Fibroblast of lung (primary cell): ENCODE data around the gene CCDC148. TPM values are rescaled to one million over a fixed set of nuclear protein-coding genes. Genes with fewer than 3 reads are reported as not detected.

ENCODE experiments used
- DNase-seq, 2 donors: peaks; one replicate each; pipeline versions ENCODE4 v3.0.0 to v3.0.0-alpha.2; 2010; ENCODE audit warnings: low read depth in 2 of 2
- H2AFZ ChIP-seq: 2 replicates; pipeline ENCODE4 v1.5.1; 2012; ENCODE audit warnings: low read length, control low read depth, inconsistent platforms
- H3K27ac ChIP-seq: 2 replicates; pipeline ENCODE4 v1.5.1; 2011; ENCODE audit warnings: low read length, control low read depth; ENCODE audit not compliant: insufficient read depth
- H3K27me3 ChIP-seq: 2 replicates; pipeline ENCODE4 v1.5.1; 2011; ENCODE audit warnings: mild to moderate bottlenecking, low read length; ENCODE audit not compliant: control insufficient read depth, insufficient read depth
- H3K36me3 ChIP-seq: 2 replicates; pipeline ENCODE4 v1.5.1; 2011; ENCODE audit warnings: low read length; ENCODE audit not compliant: control insufficient read depth, insufficient read depth
- H3K4me1 ChIP-seq: 2 replicates; pipeline ENCODE4 v1.5.1; 2011; ENCODE audit warnings: low read length; ENCODE audit not compliant: control insufficient read depth, insufficient read depth; ENCODE audit errors: extremely low read depth
- H3K4me2 ChIP-seq: 2 replicates; pipeline ENCODE4 v1.5.1; 2011; ENCODE audit warnings: low read length, control low read depth; ENCODE audit not compliant: insufficient read depth; ENCODE audit errors: extremely low read depth
- H3K4me3 ChIP-seq, 4 experiments: fragments of 200-600 bp in 1 of 4; sonication (generic) in 1 of 4; replicated peaks in 1 of 4; 2 replicates each; pipeline ENCODE4 v1.5.1; 2011 to 2016; ENCODE audit warnings: low read length in 4 of 4, low read depth in 3 of 4, mild to moderate bottlenecking in 3 of 4, control low read depth in 2 of 4, inconsistent platforms in 1 of 4, mixed read lengths in 1 of 4; ENCODE audit not compliant: insufficient read depth in 1 of 4; ENCODE audit errors: control extremely low read depth in 1 of 4
- H3K79me2 ChIP-seq: 2 replicates; pipeline ENCODE4 v1.5.1; 2012; ENCODE audit warnings: mild to moderate bottlenecking, low read length, inconsistent platforms; ENCODE audit not compliant: control insufficient read depth, insufficient read depth
- H3K9ac ChIP-seq: 2 replicates; pipeline ENCODE4 v1.5.1; 2011; ENCODE audit warnings: mild to moderate bottlenecking, low read length, control low read depth; ENCODE audit not compliant: insufficient read depth
- H3K9me3 ChIP-seq: 2 replicates; pipeline ENCODE4 v1.5.1; 2012; ENCODE audit warnings: low read depth, low read length; ENCODE audit not compliant: control insufficient read depth, insufficient read depth
- H4K20me1 ChIP-seq: 2 replicates; pipeline ENCODE4 v1.5.1; 2011; ENCODE audit warnings: low read length; ENCODE audit not compliant: control insufficient read depth, insufficient read depth; ENCODE audit errors: extremely low read depth
- CTCF ChIP-seq, 2 donors: IDR thresholded peaks in 1 of 2; conservative IDR thresholded peaks in 1 of 2; 1 replicate in 1 of 2; 2 replicates in 1 of 2; pipeline ENCODE4 v1.5.1; 2011 to 2012; ENCODE audit warnings: low read length in 2 of 2, control low read depth in 1 of 2, inconsistent platforms in 1 of 2, low read depth in 1 of 2, mild to moderate bottlenecking in 1 of 2
- EZH2 ChIP-seq: IDR thresholded peaks from 2 replicates; pipeline ENCODE4 v1.5.1; 2012; ENCODE audit warnings: low read length, control low read depth, mild to moderate bottlenecking; ENCODE audit errors: missing control alignments
- polyA plus RNA-seq, 2 donors: library from polyadenylated mRNA; depleted of rRNA in 1 of 2; stranded (reverse) in 1 of 2; unstranded in 1 of 2; fragments of >200 nt; gene quantifications; 2 replicates each; pipeline ENCODE4 v1.2.1, GENCODE V29; 2011 to 2012; ENCODE audit warnings: missing spikeins in 1 of 2
- total RNA-seq: library from RNA; depleted of rRNA; stranded (reverse); fragments of >200 nt; gene quantifications from 2 replicates; pipeline ENCODE4 v1.2.1, GENCODE V29; 2014

CCDC148 gene
- total and polyA plus RNA-seq, 2 donors (not counting 1 experiment from before 2014, with no cell fraction given), result 1.2 TPM

GRCh38 chr2:158394453-158394852 is 62.1 kb downstream of the CCDC148 start:
- Histone ChIP-seq H3K4me1 (no peaks in the 10 kb centered on the region), H3K4me3 (no peak overlapping the region), H4K20me1 (no peaks in the 10 kb centered on the region), H3K27ac (no peak overlapping the region), H2AFZ (no peak overlapping the region), H3K4me2 (no peak overlapping the region), H3K27me3 (no peaks in the 10 kb centered on the region), H3K36me3 (no peaks in the 10 kb centered on the region), H3K9me3 (no peaks in the 10 kb centered on the region), H3K9ac (no peak overlapping the region), H3K79me2 (no peaks in the 10 kb centered on the region)
- no peak for DNase-seq
- TF ChIP-seq CTCF (conservative IDR thresholded peaks at IDR 0.05 in 1 of 2, IDR thresholded peaks at IDR 0.05 in 1 of 2; ENCODE audit: low read depth in 1 of 2, low read length in 2 of 2), result no peak

- no peak overlapping the region for H3K9ac ChIP-seq
- no peaks in the 10 kb centered on the region for H4K20me1 ChIP-seq
- H3K4me1 ChIP-seq, result no peaks in the 10 kb centered on the region
- H3K27me3 ChIP-seq, result no peaks in the 10 kb centered on the region
- DNase-seq, result no peak
- H3K9me3 ChIP-seq, result no peaks in the 10 kb centered on the region
- TF ChIP-seq EZH2, result no peak
- TF ChIP-seq CTCF (conservative IDR thresholded peaks at IDR 0.05 in 1 of 2, IDR thresholded peaks at IDR 0.05 in 1 of 2; ENCODE audit: low read depth in 1 of 2, low read length in 2 of 2), result no peak
- no peaks in the 10 kb centered on the region for H3K36me3 ChIP-seq
- no peak overlapping the region for H3K27ac ChIP-seq
- no peak overlapping the region for H3K4me2 ChIP-seq
- H3K79me2 ChIP-seq, result no peaks in the 10 kb centered on the region
- H2AFZ ChIP-seq, result no peak overlapping the region
- H3K4me3 ChIP-seq, result no peak overlapping the region
These were observed 62.7 kb downstream of the CCDC148 start for GRCh38 chr2:158393886-158394285.

- H3K27me3 ChIP-seq, result no peaks in the 10 kb centered on the region
- no peaks in the 10 kb centered on the region for H3K79me2 ChIP-seq
- H3K9ac ChIP-seq, result no peak overlapping the region
- no peaks in the 10 kb centered on the region for H4K20me1 ChIP-seq
- no peaks in the 10 kb centered on the region for H3K36me3 ChIP-seq
- H3K9me3 ChIP-seq, result no peaks in the 10 kb centered on the region
- DNase-seq, result no peak
- no peak overlapping the region for H3K27ac ChIP-seq
- H3K4me3 ChIP-seq, result no peak overlapping the region
- TF ChIP-seq EZH2 (no peak), CTCF (conservative IDR thresholded peaks at IDR 0.05 in 1 of 2, IDR thresholded peaks at IDR 0.05 in 1 of 2; ENCODE audit: low read depth in 1 of 2, low read length in 2 of 2) (no peak)
- no peaks in the 10 kb centered on the region for H3K4me1 ChIP-seq
- H3K4me2 ChIP-seq, result no peak overlapping the region
- H2AFZ ChIP-seq, result no peak overlapping the region
These were observed 63.9 kb downstream of the CCDC148 start for GRCh38 chr2:158392687-158393086.
